Bronchial epithelial cell (primary cell): Measurements from ENCODE around the gene MACROH2A1. TPM values are rescaled to one million over a fixed set of nuclear protein-coding genes. Genes with fewer than 3 reads are reported as not detected.

Source experiments
- DNase-seq: peaks from one replicate; pipeline ENCODE4 v3.0.0-alpha.2; 2010; ENCODE audit warnings: low read depth
- FAIRE-seq: peaks from 2 replicates; lab custom pipeline; 2011; peaks lifted over from hg19 to GRCh38; lab: Jason Lieb, UNC
- H3K27me3 ChIP-seq: 2 replicates; pipeline ENCODE4 v1.5.1; 2011; ENCODE audit warnings: low read length; ENCODE audit not compliant: control insufficient read depth, insufficient read depth
- H3K36me3 ChIP-seq: 2 replicates; pipeline ENCODE4 v1.5.1; 2011; ENCODE audit warnings: low read length; ENCODE audit not compliant: control insufficient read depth, insufficient read depth
- H3K4me3 ChIP-seq: 2 replicates; pipeline ENCODE4 v1.5.1; 2011; ENCODE audit warnings: mild to moderate bottlenecking, low read depth, low read length, control low read depth
- total RNA-seq: library from RNA; depleted of rRNA; stranded (reverse); fragments of >200 nt; gene quantifications from 2 replicates; pipeline ENCODE4 v1.2.1, GENCODE V29; 2014
- TF ChIP-seq, protein P1 (sequence below): IDR thresholded peaks from 2 replicates; pipeline ENCODE4 v1.5.1; 2011; ENCODE audit warnings: mild to moderate bottlenecking, moderate library complexity, low read length, control low read depth, inconsistent platforms; ENCODE audit not compliant: insufficient read depth, severe bottlenecking

Gene MACROH2A1
- total RNA-seq, 1 donor from 2014 or later, result 257 TPM

DNA sequence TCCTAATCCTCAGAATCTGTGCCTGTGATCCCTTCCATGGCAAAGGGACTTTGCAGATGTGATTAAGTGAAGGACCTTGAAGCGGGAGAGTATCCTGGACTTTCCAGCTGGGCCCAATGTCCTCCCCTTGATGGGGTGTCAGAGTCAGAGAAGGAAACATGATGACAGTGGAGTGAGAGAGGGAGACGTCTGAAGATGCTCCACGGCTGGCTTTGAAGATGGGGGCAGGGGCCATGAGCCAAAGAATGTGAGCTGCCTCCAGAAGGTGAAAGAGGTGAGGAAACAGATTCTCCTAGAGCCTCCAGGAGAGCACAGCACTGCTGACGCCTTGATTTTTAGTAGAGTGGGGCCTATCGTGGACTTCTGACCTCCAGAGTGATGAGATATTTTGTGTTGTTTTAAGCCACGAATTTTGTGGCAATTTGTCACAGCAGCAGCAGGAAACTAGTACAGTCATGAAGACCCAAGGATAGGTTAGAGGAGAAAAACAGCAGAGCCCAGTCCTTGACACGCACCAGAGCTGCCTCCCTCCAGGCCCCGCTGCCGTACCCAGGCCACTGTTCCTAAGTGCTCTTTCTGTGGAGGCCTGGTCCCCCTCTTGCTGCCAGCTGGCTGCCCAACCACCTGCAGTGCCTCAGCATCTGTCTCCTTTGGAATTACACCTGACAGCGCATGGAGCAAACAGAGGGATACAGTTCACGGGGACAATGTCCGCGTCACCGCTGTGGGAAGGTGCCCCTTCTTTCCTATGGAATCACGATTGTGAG, 78.1 kb downstream of the MACROH2A1 start:
- FAIRE-seq (no peak), DNase-seq (no peak)
- Histone ChIP-seq H3K36me3 (no peaks in the 10 kb centered on the region), H3K4me3 (no peak overlapping the region), H3K27me3 (peaks cover 2% of the 10 kb centered on the region)
- TF ChIP-seq, protein P1, sequence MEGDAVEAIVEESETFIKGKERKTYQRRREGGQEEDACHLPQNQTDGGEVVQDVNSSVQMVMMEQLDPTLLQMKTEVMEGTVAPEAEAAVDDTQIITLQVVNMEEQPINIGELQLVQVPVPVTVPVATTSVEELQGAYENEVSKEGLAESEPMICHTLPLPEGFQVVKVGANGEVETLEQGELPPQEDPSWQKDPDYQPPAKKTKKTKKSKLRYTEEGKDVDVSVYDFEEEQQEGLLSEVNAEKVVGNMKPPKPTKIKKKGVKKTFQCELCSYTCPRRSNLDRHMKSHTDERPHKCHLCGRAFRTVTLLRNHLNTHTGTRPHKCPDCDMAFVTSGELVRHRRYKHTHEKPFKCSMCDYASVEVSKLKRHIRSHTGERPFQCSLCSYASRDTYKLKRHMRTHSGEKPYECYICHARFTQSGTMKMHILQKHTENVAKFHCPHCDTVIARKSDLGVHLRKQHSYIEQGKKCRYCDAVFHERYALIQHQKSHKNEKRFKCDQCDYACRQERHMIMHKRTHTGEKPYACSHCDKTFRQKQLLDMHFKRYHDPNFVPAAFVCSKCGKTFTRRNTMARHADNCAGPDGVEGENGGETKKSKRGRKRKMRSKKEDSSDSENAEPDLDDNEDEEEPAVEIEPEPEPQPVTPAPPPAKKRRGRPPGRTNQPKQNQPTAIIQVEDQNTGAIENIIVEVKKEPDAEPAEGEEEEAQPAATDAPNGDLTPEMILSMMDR, result no peak

DNA sequence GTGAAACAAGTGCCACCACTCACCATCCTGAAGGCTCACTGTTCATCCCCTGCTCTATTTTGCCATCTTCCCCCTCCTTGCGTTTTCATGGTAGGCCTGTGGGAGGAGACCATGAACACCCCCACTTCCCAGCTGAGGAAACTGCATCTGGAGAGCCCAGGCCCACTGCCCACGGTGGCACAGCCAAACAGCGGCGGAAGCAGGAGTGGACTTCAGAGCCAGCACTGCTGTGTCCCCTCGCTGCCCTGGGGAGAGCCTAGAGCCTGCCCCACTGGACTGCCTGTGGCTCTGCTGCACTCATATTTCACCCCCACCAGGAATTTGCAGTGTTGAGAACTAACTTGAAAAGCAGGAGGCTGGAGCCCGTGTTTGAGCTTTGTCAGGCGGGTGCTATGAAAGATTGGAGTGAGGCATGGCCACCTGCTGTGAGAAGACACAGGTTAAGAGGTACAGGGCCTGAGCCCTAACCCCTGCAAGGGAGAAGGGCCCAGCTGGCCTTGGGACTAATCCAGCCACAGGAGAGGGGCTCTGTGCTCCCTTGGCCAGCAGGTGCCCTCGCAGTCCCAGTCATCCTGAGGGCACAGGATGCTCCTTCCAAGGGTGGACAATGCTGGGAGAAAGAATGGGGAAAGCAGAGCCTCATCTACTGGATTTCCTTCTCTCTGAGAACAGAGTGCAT, 79.0 kb downstream of the MACROH2A1 start:
- H3K27me3 ChIP-seq, result peaks cover 2% of the 10 kb centered on the region
- no peak for DNase-seq
- no peak for FAIRE-seq
- H3K36me3 ChIP-seq, result no peaks in the 10 kb centered on the region
- TF ChIP-seq, protein P1, result no peak
- H3K4me3 ChIP-seq, result no peak overlapping the region

DNA sequence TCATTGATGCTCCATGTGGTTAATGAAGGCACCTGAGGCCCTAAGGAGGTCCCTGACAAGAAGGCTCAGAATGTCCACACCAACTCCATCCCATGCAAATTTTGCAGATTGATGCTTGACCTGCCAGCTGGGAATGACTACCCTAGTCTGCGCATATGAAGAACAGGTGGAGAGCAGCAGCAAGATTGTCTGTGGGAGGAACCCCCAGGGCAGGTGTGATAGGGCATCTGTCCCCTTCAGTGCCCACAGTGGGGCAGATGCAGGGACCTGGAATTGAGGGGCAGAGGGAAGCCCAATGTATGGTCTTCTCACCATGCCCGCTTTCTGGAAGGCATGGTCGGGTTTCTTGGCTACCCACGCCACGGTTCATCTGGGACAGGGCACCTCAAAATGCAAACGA, 79.6 kb downstream of the MACROH2A1 start:
- TF ChIP-seq, protein P1, result no peak
- no peak for FAIRE-seq
- H3K36me3 ChIP-seq, result no peaks in the 10 kb centered on the region
- no peak overlapping the region for H3K4me3 ChIP-seq
- H3K27me3 ChIP-seq, result peaks cover 2% of the 10 kb centered on the region
- no peak for DNase-seq

DNA sequence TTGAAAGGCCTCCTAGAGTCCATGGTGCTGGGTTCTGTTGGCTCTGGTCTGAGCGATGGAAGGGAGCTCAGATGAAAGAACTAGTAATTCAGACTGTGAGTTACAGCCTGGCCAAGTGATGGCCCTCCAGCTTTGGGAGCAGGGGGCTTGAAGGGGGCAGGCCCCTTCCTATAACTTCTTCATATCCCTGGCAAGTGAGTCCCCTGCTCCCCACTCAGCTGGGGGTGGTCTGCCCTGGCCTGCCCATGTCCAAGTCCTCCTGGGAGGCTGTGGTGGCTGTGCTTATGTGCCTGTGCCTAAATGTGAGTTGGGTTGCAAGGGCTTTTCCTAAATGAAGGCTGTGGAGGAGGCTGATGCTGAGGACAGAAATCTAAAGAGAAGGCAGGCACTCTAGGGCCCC, 80.1 kb downstream of the MACROH2A1 start:
- no peak for FAIRE-seq
- Histone ChIP-seq H3K4me3 (no peak overlapping the region), H3K27me3 (peaks cover 2% of the 10 kb centered on the region), H3K36me3 (no peaks in the 10 kb centered on the region)
- no peak for DNase-seq
- TF ChIP-seq, protein P1, result no peak

DNA sequence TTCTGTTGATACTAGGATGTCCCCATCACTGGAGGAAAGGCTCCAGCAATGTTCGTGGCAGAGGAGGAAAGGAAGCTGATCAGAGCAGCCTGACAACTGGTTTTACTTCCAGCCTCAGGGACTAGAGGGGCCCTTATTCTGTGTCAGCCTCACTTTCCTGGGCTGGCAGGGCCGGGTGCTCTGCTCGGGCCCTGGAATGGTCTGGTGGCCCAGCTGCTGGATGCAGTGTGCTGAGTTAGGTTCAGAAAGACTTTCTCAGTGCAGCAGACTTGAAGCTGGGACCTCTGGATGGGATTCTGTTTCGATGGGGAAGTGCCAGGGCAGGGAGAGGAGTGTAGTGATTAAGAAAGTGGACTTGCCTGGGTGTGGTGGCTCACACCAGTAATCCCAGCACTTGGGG, 81.0 kb downstream of the MACROH2A1 start:
- DNase-seq, result no peak
- Histone ChIP-seq H3K27me3 (peaks cover 2% of the 10 kb centered on the region), H3K4me3 (no peak overlapping the region), H3K36me3 (no peaks in the 10 kb centered on the region)
- FAIRE-seq, result no peak
- TF ChIP-seq, protein P1, result no peak
